ENCODE data around the gene LRRC4. TPM values are rescaled to one million over a fixed set of nuclear protein-coding genes. Genes with fewer than 3 reads are reported as not detected.

Gene LRRC4
- total and polyA plus RNA-seq, 11 donors, result 0.89 to 6.8 (median 3.9) TPM

GRCh38 chr7:128054511-128054910 is 23.3 kb upstream of the LRRC4 start:
- 94 to 97% (median 96%) methylated on average over 4 of the region's 4 CpGs for WGBS, 4 donors
- no peak for DNase-seq
- intact Hi-C loops (cut with DNase I), result no loop called here
- ATAC-seq, result no peak
- no peaks in the 10 kb centered on the region for H3K9me3 ChIP-seq
- no peak overlapping the region for H3K27ac ChIP-seq
- no peak for TF ChIP-seq CTCF (IDR thresholded peaks at IDR 0.05)
- TF ChIP-seq POLR2A (IDR thresholded peaks at IDR 0.05), result no peak
- peaks cover 0 to 8% (median 0%) of the 10 kb centered on the region in 9 donors for H3K36me3 ChIP-seq
- peaks cover 0 to 19% (median 6%) of the 10 kb centered on the region in 12 donors for H3K4me1 ChIP-seq
- no peaks in the 10 kb centered on the region for H3K27me3 ChIP-seq
- H3K4me3 ChIP-seq, result no peak overlapping the region

DNA sequence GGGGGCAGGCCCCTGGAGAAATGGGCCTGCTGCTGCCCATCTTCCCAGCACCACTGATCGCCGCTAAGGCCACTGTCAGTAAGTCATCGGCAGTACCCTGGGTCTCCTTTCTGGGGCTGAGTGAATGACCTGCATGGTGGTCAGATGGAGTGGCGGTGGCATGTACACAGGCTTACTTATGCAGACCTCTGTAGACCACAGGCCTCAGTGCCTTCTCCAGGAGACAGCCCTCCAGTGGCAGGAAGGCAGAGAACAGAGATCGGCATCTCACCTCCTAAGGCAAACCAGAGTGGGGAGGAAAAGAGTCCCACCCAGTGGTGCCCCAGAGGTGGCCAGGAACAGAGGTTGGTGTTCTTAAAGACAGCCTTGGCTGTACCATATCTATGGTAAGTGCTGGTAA is 22.8 kb upstream of the LRRC4 start:
- Histone ChIP-seq H3K27ac (no peak overlapping the region), H3K4me1 (peaks cover 0 to 14% (median 6%) of the 10 kb centered on the region in 12 donors), H3K36me3 (peaks cover 0 to 8% (median 0%) of the 10 kb centered on the region in 9 donors), H3K9me3 (no peaks in the 10 kb centered on the region), H3K4me3 (no peak overlapping the region), H3K27me3 (no peaks in the 10 kb centered on the region)
- 94 to 98% (median 97%) methylated on average over 5 of the region's 5 CpGs for WGBS, 4 donors
- intact Hi-C loops (cut with DNase I), result no loop called here
- ATAC-seq (no peak), DNase-seq (no peak)
- TF ChIP-seq CTCF (IDR thresholded peaks at IDR 0.05) (no peak), POLR2A (IDR thresholded peaks at IDR 0.05) (no peak)

- no peak for TF ChIP-seq POLR2A (IDR thresholded peaks at IDR 0.05)
- TF ChIP-seq CTCF (IDR thresholded peaks at IDR 0.05), result no peak
- Histone ChIP-seq H3K4me1 (peaks cover 0 to 14% (median 6%) of the 10 kb centered on the region in 12 donors), H3K4me3 (no peak overlapping the region), H3K36me3 (peaks cover 0 to 8% (median 0%) of the 10 kb centered on the region in 9 donors), H3K9me3 (no peaks in the 10 kb centered on the region), H3K27me3 (no peaks in the 10 kb centered on the region), H3K27ac (no peak overlapping the region)
- no peak for DNase-seq
- intact Hi-C loops (cut with DNase I), result no loop called here
- ATAC-seq, result no peak
Measured at GRCh38 chr7:128053023-128053422, 21.8 kb upstream of the LRRC4 start.

- no peaks in the 10 kb centered on the region for H3K27me3 ChIP-seq
- ATAC-seq, result no peak
- intact Hi-C loops (cut with DNase I), result no loop called here
- H3K4me3 ChIP-seq, result no peak overlapping the region
- H3K27ac ChIP-seq, result no peak overlapping the region
- 92 to 95% (median 94%) methylated on average over 9 of the region's 9 CpGs for WGBS, 4 donors
- H3K36me3 ChIP-seq, result peaks cover 0 to 8% (median 0%) of the 10 kb centered on the region in 9 donors
- H3K4me1 ChIP-seq, result peaks cover 0 to 13% (median 4%) of the 10 kb centered on the region in 12 donors
- H3K9me3 ChIP-seq, result no peaks in the 10 kb centered on the region
- TF ChIP-seq CTCF (IDR thresholded peaks at IDR 0.05), result no peak
- no peak for DNase-seq
Measured at GRCh38 chr7:128052404-128052803, 21.2 kb upstream of the LRRC4 start.
